ENCODE data around the gene MED28.

Gene MED28

GRCh38 chr4:17670423-17670822 is 56.0 kb downstream of the MED28 start:
- no peak for DNase-seq

- DNase-seq, result no peak
Observed at GRCh38 chr4:17680559-17681280, 66.3 kb downstream of the MED28 start.

- no peak for DNase-seq
Observed at GRCh38 chr4:17681281-17682221, 67.1 kb downstream of the MED28 start.

GRCh38 chr4:17682222-17682566 is 67.8 kb downstream of the MED28 start:
- DNase-seq, result no peak

Data from activated CD4-positive, alpha-beta T cell treated with anti-CD3 and anti-CD28 coated beads, Interleukin-2, Interleukin-6, amounts not matched to agents 100 ng/mL and 50 ng/mL, durations not matched to agents 16 hours and 8 hours (primary cell).